HG02798 (cell line): ENCODE data around the gene ENAH.

Source experiments
- ATAC-seq: cut with Tn5 transposase; IDR thresholded peaks from one replicate; pipeline ENCODE4 v1.9.1; 2021; ENCODE audit warnings: mild to moderate bottlenecking; ENCODE audit not compliant: unreplicated experiment, poor library complexity

ENAH gene

DNA sequence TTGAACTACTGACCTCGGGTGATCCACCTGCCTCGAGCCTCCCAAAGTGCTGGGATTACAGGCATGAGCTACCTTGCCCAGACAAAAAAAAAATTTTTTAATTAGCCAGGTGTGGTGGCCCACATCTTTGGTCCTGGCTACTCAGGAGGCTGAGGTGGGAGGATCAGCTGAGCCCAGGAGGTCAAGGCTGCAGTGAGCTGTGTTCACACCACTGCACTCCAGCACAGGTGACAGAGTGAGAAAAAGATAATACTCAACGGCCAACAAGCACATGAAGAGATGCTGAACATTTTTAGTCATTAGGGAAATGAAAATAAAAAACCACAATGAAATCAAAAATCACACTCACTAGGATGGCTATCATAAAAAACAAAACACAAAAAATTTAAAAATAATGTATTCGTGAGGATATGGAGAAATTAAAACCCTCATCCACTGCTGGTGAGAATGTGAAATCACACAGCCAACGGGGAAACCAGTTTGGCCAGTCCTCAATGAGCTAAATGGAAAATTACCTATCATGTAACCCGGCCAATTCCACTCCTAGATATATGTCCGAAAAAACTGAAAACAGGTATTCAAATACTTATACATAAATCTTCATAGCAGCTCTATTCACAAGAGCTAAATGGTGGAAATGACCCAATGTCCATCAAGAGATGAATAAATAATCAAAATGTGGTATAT, 41.2 kb downstream of the ENAH start:
- no peak for ATAC-seq

DNA sequence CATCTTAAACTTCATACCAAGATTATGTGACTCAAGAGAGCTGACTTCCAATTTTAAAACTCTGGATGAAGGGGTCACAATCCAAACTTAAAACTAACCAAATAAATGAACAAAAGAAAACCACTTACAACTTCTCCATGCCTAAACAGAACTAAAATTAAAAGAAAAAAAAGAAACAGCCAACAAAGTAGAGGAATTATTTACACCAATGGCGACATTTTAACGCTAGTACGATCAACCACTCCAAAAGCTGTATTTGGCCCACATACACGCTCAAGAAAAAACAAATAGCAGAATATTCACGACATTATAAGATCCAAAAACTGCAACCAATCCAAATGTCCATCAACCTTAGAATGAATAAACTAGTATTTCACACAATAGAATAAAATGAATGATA, 42.4 kb downstream of the ENAH start:
- no peak for ATAC-seq

DNA sequence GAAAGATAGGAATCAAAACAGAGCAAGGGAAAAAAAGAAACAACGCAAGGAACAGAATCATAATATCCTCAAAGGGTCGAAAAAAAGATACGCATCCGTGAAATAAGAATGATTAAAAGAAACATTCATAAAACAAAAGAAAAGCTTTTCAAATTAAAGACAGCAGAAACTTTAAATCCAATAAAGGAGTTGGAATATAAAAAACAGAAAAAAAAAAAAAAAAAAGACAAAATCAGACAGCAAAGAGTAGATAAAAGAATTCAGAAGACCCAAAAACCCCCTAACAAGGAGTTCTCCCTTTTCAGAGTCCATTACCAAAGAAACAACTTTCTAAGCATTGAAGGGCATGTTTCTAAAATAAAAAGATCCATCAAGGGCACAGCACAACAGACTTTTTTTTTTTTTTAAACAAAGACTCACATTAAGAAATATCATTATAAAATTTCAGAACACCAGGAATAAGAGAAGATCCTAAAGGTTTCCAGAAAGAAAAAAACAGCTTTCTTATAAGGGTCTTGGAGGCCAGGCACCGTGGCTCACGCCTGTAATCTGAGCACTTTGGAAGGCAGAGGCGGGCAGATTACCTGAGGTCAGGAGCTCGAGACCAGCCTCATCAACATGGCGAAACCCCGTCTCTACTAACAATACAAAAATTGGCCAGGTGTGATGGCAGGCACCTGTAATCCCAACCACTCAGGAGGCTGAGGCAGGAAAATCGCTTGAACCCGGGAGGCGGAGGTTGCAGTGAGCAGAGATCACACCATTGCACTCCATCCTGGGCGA, 44.7 kb downstream of the ENAH start:
- ATAC-seq, result no peak

DNA sequence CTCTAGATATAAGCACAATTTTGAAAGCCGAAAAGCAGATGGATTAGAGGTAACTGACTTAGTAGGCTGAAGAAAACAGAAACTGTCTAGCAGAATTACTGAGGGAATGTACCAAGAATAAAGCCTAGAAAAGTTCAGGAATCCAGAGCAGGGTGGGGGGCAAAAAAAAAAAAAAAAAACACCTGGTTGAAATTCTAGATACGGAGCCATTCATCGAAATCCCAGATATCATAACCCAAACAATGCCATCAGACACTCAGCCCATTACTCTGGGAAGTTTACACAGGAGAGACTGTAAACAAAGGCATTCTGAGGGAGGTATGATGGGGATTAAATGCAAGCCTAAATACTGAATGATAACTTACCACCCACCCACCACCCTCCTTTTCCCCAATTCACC, 45.6 kb downstream of the ENAH start:
- ATAC-seq, result no peak

DNA sequence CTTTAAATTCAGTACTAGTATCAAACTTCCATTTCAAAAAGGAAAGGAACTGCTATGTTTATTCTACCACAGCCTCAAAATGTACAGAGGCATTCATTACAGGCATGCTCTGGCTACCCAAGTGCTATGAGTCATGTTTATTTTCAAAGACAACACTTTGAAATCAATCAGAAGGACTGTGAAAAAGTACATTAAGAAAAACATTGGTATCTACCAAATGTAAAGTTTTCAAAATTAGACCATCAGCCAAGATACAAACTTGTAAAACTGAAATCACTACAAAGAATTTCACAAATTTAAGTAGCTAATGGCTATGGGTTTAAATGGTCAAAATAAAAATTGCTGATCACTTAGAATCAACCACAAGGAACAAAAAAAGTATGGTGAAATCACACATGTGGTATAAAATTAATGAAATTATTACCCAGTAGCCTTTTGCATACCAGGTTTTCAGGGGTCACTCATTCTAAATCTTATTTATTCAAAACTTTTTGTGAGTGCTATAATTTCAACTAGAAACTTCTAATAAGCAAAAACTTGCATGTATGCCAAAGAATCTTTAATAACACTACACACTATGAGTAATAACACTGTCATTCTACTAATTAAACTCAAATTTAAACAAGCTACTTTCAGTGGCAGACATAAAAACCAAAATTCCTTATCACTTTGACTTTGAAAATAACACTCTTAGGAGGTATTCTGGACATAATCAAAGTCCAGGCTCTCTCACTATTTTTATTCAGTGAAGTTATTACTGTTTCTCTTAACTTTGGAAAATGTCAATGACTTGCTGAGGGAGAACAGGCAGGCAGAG, 49.2 kb downstream of the ENAH start:
- no peak for ATAC-seq

DNA sequence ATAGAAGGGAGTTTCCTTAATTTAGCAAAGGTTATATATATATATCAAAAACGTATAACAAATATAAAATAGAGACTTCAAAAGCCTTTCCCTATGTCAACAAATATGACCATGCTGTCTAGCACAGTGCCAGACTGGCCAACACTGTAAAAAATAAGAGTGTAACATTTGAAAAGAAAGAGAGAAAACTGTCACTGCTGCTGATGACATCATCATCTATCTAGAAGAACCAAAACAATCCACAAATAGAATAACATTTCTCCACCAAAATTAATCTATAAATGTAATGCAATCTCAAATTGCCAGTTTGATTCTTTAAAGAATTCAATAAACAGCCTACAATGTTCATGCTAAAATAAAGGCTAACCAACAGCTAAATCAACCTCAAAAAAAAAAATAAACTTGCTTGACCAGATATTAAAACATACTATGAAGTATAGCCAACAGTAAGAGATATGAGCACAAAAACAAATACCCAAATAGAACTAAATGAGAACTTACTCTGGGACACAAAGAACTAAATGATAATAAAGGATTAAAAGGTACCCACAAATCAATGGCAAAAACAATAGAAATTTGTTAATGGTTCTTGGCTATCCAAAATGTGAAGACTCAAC, 50.2 kb downstream of the ENAH start:
- ATAC-seq, result no peak

DNA sequence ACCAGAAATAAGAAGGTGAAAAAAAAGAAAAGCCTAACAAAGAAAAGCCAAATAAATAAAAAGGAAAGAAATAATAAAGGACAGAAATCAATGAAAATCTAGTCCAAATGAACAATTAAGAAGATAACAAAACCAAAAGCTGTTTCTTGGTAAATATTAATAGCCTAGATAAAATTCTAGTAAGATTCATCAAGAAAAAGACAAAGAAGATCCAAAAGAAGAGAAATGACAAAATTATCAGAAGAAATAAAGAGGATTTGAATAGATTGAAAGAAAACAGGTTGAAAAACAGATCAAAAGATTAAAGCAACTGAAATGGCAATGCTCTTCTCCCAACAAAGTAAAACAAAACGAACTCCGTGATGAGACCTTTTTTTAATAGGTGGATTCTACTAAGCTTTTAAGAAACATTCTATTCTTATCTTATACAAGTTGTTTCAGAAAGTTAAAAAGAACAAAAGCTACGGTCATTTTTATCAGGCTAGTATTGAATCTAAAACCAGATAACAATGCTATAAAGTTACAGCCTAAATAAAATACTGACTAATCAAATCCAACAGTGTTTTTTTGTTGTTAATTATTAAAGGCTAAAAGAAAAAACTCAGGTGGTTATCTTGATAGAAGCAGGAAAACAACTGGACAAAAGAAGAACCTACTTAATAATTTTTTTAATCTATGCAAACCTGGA, 50.9 kb downstream of the ENAH start:
- no peak for ATAC-seq

DNA sequence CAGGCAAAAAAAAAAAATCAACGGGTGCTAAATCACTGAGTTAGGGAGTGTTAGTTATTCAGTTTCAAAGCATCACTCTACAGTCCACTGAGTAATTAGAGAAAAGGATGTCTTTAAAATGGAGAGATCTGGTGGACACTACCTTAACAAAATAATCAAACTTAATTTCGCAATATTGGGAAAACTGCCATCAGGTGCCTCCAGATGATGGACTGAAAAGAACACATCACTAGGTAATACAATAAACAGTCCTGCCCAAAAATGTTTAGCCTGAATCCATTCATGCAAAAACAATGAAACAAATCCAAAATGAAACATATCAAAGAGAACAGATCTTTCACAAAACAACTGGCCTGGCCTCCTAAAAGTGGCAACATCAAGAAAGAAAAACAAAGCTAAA, 54.1 kb downstream of the ENAH start:
- no peak for ATAC-seq

DNA sequence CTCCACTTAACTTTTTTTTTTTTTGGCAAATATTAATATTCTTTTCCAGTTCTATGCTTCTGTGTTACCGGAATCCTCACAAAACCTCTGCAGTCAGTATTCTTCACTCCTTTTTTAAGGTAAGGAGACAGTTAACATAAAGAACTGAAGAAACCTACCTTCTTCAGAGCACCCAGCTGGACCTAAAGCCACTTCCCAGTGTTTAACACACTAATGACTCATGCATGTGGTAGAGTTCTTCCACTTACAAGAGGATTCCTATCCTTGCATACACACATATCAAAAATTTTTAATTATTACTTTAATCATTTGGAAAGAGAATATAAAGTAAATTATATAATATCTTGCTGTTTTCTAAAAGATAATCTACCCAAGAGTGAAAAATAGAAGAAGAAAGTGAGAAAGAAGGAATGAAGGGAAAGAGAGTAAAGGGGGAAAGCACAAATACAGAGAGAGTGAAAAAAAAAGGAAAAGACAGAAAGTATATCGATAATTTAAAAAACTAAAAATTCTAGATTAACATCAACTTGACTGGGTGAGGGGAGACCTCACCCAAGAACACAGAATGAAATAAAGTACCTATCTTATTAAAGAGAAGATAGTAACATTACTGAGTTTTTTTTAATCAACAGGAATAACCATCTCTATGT, 54.9 kb downstream of the ENAH start:
- no peak for ATAC-seq

DNA sequence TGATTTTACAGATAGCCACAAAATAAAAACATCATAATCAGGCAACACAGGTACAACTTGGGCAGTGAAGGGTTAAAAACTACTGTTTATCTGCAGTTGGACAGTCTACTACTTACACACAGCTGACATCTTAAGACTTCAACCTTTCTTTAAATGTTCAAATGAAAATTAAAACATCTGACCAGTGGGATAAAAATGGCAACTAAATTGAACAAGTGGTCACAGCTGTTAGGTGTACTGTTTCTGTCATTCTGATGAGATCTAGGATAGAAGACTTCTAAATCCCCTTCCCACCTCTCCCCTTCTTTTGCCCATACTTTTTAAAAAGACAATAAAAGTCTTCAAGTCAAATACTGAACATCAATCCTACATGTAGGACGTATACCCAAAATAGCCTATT, 56.2 kb downstream of the ENAH start:
- no peak for ATAC-seq

DNA sequence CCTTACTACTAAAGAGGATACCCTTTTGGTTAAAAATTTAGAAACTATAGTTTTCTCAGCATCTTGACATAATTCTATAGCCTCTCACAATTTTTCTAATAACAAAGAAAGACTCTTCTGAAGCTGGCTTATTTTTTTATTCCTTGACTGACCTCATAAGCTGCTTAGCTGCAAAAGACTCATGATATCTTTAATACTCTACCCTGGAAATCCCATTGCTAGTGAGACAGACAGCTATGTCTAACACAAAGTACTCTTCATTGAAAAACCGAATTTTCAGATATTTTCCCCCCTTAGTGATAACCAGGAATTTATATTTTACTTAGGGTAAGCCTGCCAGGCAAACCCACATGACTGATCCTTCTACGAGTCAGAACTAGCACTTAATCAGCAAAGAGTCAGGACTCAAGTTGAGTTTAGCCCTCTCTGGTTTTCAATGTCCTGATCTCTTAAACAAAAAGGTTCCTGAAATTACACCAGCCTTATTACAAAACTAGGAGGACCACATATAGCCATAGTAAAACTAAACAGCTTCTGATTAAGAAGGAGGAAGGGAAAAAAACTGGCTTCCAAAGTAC, 56.9 kb downstream of the ENAH start:
- no peak for ATAC-seq

DNA sequence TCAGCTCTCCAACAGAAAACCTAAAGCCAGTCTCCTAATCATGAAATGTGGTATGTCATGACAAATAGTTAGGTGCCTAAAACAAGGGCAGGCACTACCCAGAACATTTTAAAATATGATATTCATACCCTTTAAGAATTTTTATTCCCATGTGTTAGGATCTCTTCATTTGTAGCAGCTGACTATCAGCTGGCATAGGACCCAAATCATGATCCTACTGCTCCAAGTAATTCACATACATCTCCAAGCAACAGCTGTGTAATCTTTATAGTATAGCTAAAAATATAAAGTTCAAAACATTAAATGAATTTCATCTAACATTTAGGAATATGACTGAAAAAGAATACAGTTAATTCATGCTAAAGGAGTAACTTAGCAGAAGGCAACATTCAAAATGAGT, 57.5 kb downstream of the ENAH start:
- no peak for ATAC-seq

DNA sequence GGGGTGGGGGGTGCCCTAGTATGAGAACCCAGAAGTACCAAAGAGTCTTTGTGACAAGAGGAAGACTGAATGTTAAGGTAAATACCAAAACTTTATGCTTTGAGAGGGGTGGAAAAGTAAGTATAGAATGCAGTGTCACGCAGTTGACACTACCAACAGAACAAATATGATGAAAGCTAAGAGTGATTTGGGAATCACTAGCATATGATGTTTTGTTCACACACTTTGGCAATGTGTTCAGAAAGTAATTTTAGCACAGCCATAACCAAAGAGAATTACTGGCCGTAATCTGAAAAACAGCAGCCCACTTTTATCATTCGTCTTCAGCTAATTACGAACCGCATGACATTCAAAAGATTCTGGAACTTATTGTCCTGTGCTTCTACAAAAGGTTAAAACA, 59.5 kb downstream of the ENAH start:
- ATAC-seq, result no peak

DNA sequence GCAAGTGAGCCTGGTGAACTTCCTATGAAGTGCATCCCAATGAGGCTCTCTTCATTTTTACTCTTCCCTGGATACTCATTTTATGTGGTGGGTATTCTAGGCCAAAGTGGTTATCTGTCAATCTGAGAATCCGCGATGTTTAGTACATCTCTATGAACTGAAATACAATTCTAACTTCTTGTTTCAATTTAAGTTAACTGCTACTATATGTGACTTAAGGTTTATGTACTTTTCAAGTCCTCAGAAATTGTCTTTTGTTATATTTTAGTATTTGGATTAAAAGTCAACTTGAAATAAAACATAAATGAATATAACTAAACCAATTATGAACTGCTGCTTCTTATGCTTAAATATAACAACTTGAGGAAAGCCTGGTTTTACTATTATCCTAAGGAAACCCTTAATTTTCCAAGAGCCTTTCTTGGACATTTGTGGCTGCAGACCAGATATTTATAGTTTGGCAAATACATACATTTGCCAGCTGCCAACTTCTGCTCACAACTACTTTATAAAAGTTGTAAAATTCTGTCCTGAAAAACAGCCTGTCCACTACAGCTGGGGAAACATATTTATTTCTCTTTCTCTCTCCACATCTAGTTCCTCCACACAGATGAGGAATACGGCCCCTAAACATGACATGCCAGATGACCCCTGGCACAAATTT, 60.4 kb downstream of the ENAH start:
- no peak for ATAC-seq

DNA sequence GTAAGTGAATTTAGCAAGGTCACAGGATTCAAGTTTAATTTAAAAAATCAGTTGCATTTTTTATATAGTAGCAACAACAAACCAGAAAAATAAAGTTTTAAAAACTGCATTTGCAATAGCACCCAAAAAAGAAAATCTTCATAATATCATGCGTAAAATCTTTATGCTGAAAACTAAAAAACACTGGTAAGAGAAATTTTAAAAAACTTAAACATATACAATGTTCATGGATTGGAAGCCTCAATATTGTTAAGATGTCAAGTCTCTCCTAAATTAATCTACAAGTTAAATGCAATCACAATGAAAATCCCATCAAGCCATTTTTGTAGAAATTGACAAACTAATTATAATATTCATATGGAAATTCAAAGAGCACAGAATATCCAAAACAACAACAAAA, 65.6 kb downstream of the ENAH start:
- no peak for ATAC-seq

DNA sequence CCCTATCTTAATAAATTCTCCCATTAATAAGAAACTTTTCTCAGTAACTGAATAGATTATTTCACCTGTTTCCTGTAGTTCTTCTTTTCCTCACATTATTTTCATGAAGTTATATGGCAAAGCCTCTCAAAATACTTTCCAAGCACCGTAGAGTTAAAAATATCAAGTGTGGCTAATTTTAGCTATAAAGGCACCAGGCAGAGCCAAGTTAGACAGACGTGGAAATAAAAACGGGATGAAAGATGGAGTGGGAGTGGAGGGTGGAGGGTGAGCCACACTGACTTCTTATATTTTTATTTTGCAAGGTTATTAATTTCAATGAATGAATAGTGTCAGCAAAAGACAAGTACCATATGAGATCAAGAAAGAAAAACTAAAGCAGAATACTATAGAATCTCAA, 71.7 kb downstream of the ENAH start:
- ATAC-seq, result no peak

DNA sequence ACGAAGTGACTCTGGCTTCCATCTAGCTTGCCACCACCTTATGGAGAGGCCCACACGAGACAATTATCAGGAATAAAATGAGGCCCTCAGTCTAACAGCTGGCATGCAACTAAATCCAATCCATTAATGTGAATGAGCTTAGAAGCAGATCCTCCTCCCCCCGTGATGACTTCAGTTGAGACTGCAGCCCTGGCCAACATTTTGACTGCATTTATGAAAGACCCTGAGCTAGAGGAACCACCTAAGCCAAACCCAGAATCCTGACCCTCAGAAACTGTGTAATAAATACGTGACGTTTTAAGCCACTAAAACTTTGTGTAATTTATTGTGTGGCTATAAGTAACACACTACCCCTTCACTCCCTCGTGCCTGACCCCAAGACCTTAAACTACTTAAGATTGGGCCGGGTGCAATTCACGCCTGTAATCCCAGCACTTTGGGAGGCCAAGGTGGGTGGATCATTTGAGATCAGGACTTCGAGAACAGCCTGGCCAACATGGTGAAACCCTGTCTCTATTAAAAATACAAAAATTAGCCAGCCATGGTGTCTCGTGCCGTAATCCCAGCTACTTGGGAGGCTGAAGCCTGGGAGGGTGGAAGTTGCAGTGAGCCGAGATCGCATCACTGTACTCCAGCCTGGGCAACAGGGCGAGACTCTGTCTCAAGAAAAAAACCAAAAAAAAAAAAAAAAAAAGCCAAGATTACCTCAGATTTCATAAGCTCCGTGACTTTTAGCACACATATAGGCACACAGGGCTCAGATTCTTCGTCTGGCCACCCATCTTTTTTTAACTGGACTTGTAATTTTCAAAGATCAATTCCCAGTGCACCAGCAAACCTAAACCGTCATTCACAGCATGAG, 72.5 kb downstream of the ENAH start:
- no peak for ATAC-seq
